ENCODE data around the gene NUDT13.

Gene NUDT13

GRCh38 chr10:73110345-73110849, at the start of gene NUDT13:
Gene NUDT13 (plus strand): TSS chr10:73110455. CDS start chr10:73114366, 3,911 bp downstream.
- peak; percentile 84 for DNase-seq

- peak; percentile 53 for DNase-seq
Measured at GRCh38 chr10:73060738-73061635, 49.3 kb upstream of the NUDT13 start.

GRCh38 chr10:73061743-73062142, 48.5 kb upstream of the NUDT13 start:
- DNase-seq = no peak

GRCh38 chr10:73065441-73065840, 44.8 kb upstream of the NUDT13 start:
- no peak for DNase-seq

GRCh38 chr10:73073627-73074026, 36.6 kb upstream of the NUDT13 start:
- no peak for DNase-seq

DNA sequence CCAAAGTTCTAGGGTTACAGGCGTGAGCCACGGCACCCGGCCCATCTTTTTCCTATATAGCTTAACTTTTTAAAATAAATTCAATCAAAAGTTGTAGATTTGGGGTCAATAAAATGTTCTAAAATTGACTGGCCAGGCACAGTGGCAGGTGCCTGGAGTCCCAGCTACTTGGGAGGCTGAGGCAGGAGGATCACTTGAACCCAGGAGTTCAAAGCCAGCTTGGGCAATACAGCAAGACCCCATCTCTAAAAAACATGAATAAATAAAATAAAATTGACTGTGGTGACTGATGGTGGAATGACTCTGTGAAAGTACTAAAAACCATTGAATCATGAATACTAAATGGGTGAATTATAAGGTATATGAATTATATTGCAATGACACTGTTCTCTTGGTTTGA, 34.4 kb upstream of the NUDT13 start:
- no peak for DNase-seq

- peak; percentile 3 for DNase-seq
Measured at GRCh38 chr10:73076360-73077183, 33.7 kb upstream of the NUDT13 start.

DNA sequence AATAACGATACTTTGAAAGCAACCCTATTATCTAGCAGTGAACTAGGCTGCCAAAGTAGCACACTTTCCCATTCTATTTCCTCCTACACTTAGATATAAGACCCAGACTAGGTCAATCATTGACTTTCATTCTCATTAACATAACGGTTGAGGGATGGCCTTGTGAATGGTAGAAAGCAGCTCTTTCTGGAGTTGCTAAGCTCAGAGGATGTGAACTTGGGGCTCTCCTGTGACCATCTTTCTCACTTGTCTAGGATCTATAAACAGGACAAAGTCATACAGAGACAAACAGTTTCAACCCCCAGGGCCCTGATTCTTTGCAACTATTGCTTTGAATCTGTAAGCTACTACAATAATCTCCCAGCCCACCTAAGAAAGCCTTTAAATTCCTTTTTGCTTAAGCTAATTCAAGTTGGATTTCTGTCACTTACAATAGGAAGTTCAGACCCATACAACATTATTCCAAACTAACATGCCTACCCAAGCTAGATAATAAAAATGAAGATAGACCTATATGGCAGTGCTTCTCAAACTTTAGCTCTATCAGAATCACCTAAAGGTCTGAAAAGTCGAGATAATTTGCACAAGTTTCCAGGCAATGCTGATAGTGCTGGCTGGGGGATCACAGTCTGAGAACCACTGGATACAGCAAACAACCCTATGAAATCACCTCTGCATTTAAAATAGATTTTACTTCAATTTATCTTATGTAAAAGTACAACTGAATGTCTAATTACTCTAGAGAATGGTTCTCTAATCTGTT, 30.3 kb upstream of the NUDT13 start:
- no peak for DNase-seq

DNA sequence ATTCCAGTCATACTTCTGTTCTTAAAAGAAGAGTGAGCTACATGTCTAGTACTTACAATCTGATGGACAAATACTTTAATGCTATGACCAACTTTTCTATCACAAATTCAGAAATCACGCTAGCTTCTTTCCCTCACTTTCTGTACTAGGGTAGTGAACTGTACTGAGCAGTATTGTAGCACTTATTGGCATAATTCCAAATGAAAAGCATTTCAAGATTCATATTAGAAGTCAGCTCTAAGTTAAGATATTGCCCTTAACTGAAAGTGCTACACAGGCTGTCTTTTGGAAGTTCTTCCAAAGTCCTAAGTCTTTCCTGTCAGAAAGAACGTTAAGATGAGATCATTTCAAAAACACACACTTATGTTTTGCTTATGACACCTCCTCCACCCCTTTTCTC, 27.0 kb upstream of the NUDT13 start:
- DNase-seq = no peak

DNA sequence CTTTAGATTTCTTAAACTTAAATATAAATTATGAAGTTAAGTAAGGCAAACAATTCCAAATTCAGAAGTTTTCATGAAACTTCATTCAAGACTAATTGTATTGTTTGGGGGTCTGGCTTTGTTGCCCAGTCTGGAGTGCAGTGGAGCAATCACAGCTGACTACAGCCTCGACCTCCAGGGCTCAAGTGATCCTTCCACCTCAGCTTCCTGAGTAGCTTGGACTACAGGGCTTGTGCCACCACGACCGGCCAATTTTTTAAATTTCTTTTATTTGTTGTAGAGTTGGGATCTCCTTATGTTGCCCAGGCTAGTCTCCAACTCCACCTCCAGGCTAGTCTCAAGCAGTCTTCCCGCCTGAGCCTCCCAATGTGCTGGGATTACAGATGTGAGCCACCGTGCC, 26.0 kb upstream of the NUDT13 start:
- DNase-seq = no peak

- no peak for DNase-seq
Measured at GRCh38 chr10:73086816-73087215, 23.4 kb upstream of the NUDT13 start.

DNA sequence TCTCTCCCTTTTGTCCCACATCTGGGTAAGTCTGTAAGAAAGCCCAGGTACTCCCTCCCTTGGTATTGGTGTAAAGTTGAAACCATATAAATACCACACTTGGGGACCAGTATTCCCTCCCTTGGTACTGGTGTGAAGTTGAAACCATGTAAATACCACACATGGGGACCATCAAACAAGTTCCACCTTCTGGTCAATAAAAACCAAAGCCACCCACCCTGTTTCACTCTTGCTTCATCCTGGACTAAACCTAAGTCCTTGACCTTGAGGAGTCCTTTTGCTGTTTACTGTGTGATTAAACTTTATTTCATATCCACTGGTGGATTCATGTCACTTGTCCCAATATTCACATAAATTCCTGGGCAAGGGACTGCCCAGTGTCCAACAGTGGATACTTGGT, 22.0 kb upstream of the NUDT13 start:
- DNase-seq = no peak

DNA sequence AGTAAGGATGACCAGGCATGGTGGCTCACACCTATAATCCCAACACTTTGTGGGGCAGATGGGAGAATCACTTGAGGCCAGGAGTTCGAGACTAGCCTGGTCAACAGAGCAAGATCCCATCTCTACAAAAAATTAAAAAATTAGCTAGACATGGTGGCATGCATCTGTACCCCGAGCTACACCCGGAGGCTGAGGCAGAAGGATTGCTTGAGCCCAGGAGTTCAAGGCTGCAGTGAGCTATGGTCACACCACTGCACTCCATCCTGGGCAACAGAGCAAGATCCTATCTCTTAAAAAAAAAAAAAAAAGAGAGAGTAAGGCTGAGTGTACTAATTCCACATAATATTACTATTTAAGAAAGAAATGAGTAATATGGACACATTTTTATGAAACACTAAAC, 17.4 kb upstream of the NUDT13 start:
- no peak for DNase-seq

GRCh38 chr10:73093922-73094850, 16.1 kb upstream of the NUDT13 start:
- DNase-seq = peak; percentile 4

GRCh38 chr10:73094986-73095480, 15.2 kb upstream of the NUDT13 start:
- DNase-seq = no peak

- DNase-seq = peak; percentile 57
Measured at GRCh38 chr10:73095481-73096021, 14.7 kb upstream of the NUDT13 start.

GRCh38 chr10:73096041-73096448, 14.2 kb upstream of the NUDT13 start:
- peak; percentile 81 for DNase-seq

- DNase-seq = peak; percentile 96
Measured at GRCh38 chr10:73096449-73097304, 13.6 kb upstream of the NUDT13 start, which contains the start of gene P4HA1. Gene P4HA1 (minus strand): TSS chr10:73096866. CDS start chr10:73074883, 21,983 bp downstream.

DNA sequence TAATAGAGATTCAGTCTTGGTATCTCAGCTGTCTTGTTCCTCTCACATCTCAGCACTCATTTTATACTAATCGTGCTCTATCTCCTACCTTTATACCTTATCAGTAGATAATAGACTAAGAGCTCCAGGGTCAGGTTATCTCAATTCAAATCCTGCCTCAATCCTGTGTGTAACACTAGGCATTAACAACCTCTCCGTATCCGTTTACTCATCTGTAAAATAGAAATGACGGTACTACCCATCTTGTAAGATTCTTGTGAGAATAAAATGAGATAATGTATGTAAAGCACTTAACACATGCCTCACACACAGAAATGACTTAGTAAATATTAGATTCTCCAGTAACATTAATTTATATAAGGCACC, 13.0 kb upstream of the NUDT13 start:
- DNase-seq = no peak

DNA sequence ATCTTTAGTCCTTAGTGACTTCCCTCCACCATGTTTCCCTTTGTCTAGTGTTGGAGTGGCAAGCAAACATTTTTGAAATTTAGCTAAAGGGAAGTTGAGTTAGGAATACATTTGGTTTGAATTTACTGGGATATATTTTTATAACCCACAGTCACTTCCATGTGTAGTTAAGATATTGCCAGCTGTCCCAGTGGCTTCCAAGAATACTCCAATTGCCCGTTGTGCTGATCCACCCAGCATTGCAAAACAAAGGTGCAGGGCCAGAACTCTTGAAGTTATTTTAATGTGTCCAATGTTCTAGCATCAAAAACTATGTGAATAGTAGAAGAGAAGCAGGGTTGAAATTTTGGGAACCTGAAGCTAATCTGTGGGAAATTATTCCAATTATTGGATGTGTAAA, 11.1 kb upstream of the NUDT13 start:
- DNase-seq = no peak
